ENCODE data around the gene MEIG1. TPM values are rescaled to one million over a fixed set of nuclear protein-coding genes. Genes with fewer than 3 reads are reported as not detected.

MEIG1 gene, protein sequence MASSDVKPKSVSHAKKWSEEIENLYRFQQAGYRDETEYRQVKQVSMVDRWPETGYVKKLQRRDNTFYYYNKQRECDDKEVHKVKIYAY
- total RNA-seq = under 1 TPM in 1 of 7 donors, not detected in 6; 0.69 TPM
- polyA plus RNA-seq = under 1 TPM in 1 of 2 donors, not detected in 1; 0.67 TPM
- long read RNA-seq, donor 1 = 0 reads
- long read RNA-seq, donor 2, partial matches to known transcripts = 0 of 1 reads
- long read RNA-seq, donor 2, other reads (novel, unspliced or antisense) = 0 of 1 reads
- long read RNA-seq, donor 3, partial matches to known transcripts = 0 of 1 reads
- long read RNA-seq, donor 3, other reads (novel, unspliced or antisense) = 1 of 1 reads

DNA sequence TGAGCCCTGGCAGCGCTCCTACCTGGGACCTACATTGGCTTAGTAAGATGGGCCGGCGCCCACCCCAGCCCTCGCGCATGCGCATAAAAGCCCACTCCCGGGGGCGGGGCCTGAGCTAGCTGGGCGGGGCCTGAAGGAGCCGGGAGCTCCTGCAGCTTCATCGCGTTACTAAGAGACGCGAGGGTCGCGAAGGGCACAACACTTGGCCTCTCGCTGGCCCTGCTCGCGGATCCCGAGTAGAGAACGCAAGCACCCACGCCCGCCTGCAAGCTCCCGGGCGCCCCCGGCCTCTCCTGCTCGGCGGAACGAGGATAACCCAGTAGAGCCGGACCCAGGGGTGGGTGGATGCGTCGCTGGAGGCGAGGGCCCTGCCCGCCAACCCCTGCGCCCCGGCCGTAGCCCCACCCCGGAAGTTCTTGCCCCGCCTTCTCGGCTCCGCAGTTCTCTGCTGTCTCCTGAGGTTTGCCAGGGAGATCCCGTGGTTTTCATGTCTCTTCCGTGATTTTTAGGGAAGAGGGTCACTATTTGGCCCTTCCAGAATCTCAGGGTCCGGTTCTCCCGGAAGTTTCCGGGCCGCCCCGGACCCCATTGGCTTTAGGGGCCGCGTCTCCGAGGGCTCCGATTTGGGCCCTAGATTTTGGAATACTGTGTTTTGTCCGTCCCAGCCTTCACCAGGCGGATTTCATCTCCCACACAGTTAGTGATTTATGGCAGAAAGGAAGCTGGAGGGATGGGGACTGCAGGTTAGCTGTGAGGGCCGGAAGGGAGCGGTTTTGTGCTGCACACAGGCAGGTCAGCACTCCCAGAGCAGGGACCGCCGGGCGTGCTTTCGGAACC, at the start of gene MEIG1:
MEIG1 (plus strand) TSS at position 168 of the 837 bp plus-strand sequence. CDS start 7,081 bp downstream, outside the sequence.
- Histone ChIP-seq H3K36me3 (no peaks in the 10 kb centered on the region), H3K4me1 (ENCODE audit: insufficient read depth) (no peaks in the 10 kb centered on the region), H3K4me3 (peak within 1 kb of the TSS; percentile 78), H3K27ac (peak within 1 kb of the TSS; percentile 62 to 89), H3K27me3 (no peaks in the 10 kb centered on the region), H3K9me3 (no peaks in the 10 kb centered on the region)
- DNase-seq = peak; percentile 94 to 99 (median 95)
- 0 to 1% (median 0%) methylated on average over 59 to 60 of the region's 60 CpGs for WGBS, 3 donors
- peak; percentile 57 for TF ChIP-seq POLR2A (IDR thresholded peaks at IDR 0.05)
- TF ChIP-seq, protein P1, sequence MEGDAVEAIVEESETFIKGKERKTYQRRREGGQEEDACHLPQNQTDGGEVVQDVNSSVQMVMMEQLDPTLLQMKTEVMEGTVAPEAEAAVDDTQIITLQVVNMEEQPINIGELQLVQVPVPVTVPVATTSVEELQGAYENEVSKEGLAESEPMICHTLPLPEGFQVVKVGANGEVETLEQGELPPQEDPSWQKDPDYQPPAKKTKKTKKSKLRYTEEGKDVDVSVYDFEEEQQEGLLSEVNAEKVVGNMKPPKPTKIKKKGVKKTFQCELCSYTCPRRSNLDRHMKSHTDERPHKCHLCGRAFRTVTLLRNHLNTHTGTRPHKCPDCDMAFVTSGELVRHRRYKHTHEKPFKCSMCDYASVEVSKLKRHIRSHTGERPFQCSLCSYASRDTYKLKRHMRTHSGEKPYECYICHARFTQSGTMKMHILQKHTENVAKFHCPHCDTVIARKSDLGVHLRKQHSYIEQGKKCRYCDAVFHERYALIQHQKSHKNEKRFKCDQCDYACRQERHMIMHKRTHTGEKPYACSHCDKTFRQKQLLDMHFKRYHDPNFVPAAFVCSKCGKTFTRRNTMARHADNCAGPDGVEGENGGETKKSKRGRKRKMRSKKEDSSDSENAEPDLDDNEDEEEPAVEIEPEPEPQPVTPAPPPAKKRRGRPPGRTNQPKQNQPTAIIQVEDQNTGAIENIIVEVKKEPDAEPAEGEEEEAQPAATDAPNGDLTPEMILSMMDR (IDR thresholded peaks at IDR 0.05) = no peak
- no peak for TF ChIP-seq EP300 (IDR thresholded peaks at IDR 0.05)
- intact Hi-C loops (cut with DNase I) = loop anchor here in 1 of 4 donors (10.0 kb wide), 1 partner anchor 135 kb away; the partner anchor contains the start of gene RPP38

DNA sequence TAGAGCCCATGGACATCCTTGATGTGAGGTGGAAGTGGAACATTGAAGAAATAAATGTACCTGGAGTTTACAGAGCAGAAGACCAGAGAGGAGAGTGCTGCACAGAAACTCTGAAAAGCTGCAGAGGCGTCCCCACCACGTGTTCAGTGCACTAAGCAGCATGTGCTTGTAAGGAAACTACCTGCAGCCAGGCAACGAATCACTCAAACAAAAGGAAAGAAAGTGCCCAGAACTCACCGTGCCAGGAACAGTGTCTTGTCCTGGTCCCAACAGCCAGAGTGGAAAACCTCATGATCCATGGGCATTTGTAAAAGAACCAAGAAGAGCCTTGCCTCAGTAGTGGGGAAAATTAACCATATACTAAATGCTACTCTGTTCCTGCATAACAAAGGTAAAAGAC, 48.2 kb upstream of the MEIG1 start:
- H3K4me1 ChIP-seq (ENCODE audit: insufficient read depth) = no peaks in the 10 kb centered on the region
- H3K27me3 ChIP-seq = no peaks in the 10 kb centered on the region
- TF ChIP-seq, protein P1 (IDR thresholded peaks at IDR 0.05) = no peak
- TF ChIP-seq POLR2A (IDR thresholded peaks at IDR 0.05) (no peak), EP300 (IDR thresholded peaks at IDR 0.05) (no peak)
- intact Hi-C loops (cut with DNase I) = no loop called here
- no peak for DNase-seq
- no peak overlapping the region for H3K4me3 ChIP-seq
- no peaks in the 10 kb centered on the region for H3K9me3 ChIP-seq
- 96 to 98% (median 97%) methylated on average over 4 of the region's 4 CpGs for WGBS, 3 donors
- H3K36me3 ChIP-seq = no peaks in the 10 kb centered on the region
- no peak overlapping the region for H3K27ac ChIP-seq

DNA sequence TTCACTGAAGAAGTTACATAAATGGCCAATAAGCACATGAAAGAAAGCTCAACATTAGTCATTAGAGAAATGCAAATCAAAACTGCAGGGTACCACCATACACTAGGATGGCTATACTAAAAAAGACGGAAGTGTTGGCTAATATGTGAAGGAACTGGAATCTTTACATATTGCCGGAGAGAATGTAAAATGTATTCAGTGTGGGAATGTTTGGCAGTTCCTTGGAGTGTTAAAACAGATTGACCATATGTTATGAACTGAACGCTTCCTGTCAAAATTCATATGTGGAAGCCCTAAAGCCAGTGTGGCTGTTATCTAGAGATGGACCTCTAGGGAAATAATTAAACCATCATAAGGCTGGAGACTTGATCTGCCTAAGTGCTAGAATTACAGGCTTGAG, 47.4 kb upstream of the MEIG1 start:
- H3K36me3 ChIP-seq = no peaks in the 10 kb centered on the region
- H3K4me1 ChIP-seq (ENCODE audit: insufficient read depth) = no peaks in the 10 kb centered on the region
- TF ChIP-seq POLR2A (IDR thresholded peaks at IDR 0.05) (no peak), EP300 (IDR thresholded peaks at IDR 0.05) (no peak)
- TF ChIP-seq, protein P1 (IDR thresholded peaks at IDR 0.05) = no peak
- no peak overlapping the region for H3K27ac ChIP-seq
- no peaks in the 10 kb centered on the region for H3K27me3 ChIP-seq
- no peaks in the 10 kb centered on the region for H3K9me3 ChIP-seq
- WGBS, 3 donors = 98 to 99% (median 99%) methylated on average over 3 of the region's 3 CpGs
- intact Hi-C loops (cut with DNase I) = no loop called here
- no peak overlapping the region for H3K4me3 ChIP-seq
- no peak for DNase-seq

DNA sequence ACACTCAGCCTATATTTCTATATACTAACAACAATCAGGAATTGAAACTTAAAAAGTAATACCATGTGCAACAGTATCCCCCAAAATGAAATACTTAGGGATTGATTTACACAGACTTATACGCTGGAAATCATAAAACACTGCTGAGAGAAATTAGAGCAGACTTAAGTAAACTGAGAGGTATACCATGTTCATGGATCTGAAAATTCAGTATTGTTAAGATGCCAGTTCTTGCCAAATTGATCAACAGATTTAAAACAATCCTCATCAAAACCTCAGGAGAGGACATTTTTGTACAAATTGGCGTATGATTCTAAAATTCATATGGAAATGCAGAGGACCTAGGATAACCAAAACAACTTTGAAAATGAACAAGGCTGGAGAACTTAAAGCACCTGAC, 42.6 kb upstream of the MEIG1 start:
- Histone ChIP-seq H3K27ac (no peak overlapping the region), H3K27me3 (no peaks in the 10 kb centered on the region), H3K4me3 (no peak overlapping the region), H3K36me3 (no peaks in the 10 kb centered on the region), H3K9me3 (peaks cover 0 to 7% of the 10 kb centered on the region in 2 donors), H3K4me1 (ENCODE audit: insufficient read depth) (no peaks in the 10 kb centered on the region)
- TF ChIP-seq, protein P1 (IDR thresholded peaks at IDR 0.05) = no peak
- TF ChIP-seq POLR2A (IDR thresholded peaks at IDR 0.05) (no peak), EP300 (IDR thresholded peaks at IDR 0.05) (no peak)
- 96 to 99% (median 98%) methylated on average over 2 of the region's 2 CpGs for WGBS, 3 donors
- no peak for DNase-seq
- intact Hi-C loops (cut with DNase I) = no loop called here
